Lower leg skin (tissue), 3 donors: ENCODE measurements around the gene PTCHD4.

Experiments used
- CTCF ChIP-seq, 3 donors: fragments of 450-650 bp; IDR thresholded peaks; one replicate each; pipeline ENCODE4 v1.5.1; 2016; ENCODE audit warnings: antibody characterized with exemption in 3 of 3, mild to moderate bottlenecking in 3 of 3, moderate library complexity in 2 of 3
- POLR2A ChIP-seq, 2 donors: fragments of 450-650 bp; IDR thresholded peaks; one replicate each; pipeline ENCODE4 v1.6.1; 2016 to 2017; ENCODE audit warnings: antibody characterized with exemption in 2 of 2, mild to moderate bottlenecking in 1 of 2, moderate library complexity in 1 of 2

- TF ChIP-seq POLR2A (IDR thresholded peaks at IDR 0.05) (no peak), CTCF (IDR thresholded peaks at IDR 0.05) (no peak)
Observed at GRCh38 chr6:48087448-48087847, 23.5 kb downstream of the PTCHD4 start.
